C4-2B (cell line): ENCODE measurements around the gene LARP4B.

Experiments used
- CTCF ChIP-seq: fragments of 450-650 bp; conservative IDR thresholded peaks from 2 replicates; pipeline ENCODE4 v1.5.1; 2017; ENCODE audit warnings: mild to moderate bottlenecking
- ZFX ChIP-seq: fragments of 450-650 bp; IDR thresholded peaks from 2 replicates; pipeline ENCODE4 v1.6.1; 2017

GRCh38 chr10:819326-819725, 112.2 kb downstream of the LARP4B start:
- no peak for TF ChIP-seq CTCF
- no peak for TF ChIP-seq ZFX
